ENCODE measurements around the gene GRIA4.

The GRIA4 gene

GRCh38 chr11:105632316-105632715, 22.4 kb downstream of the GRIA4 start:
- H3K9ac ChIP-seq (ENCODE audit: low read length in 5 of 5): no peak overlapping the region
- H3K4me1 ChIP-seq (ENCODE audit: control insufficient read depth in 5 of 5, insufficient read depth in 5 of 5, low read length in 5 of 5): no peaks in the 10 kb centered on the region
- H3K27me3 ChIP-seq (ENCODE audit: control insufficient read depth in 5 of 5, insufficient read depth in 4 of 5, low read length in 5 of 5): no peaks in the 10 kb centered on the region
- no peaks in the 10 kb centered on the region for H3K36me3 ChIP-seq (ENCODE audit: control insufficient read depth in 5 of 5, insufficient read depth in 5 of 5, low read length in 5 of 5)
- H3K27ac ChIP-seq (ENCODE audit: low read depth, low read length): no peak overlapping the region
- H3K9me3 ChIP-seq (ENCODE audit: control insufficient read depth in 5 of 5, low read length in 5 of 5): no peaks in the 10 kb centered on the region
- H3K4me3 ChIP-seq (ENCODE audit: low read depth in 1 of 5, low read length in 5 of 5): no peak overlapping the region

GRCh38 chr11:105635466-105635865, 25.6 kb downstream of the GRIA4 start:
- Histone ChIP-seq H3K4me1 (ENCODE audit: control insufficient read depth in 5 of 5, insufficient read depth in 5 of 5, low read length in 5 of 5) (no peaks in the 10 kb centered on the region), H3K4me3 (ENCODE audit: low read depth in 1 of 5, low read length in 5 of 5) (no peak overlapping the region), H3K36me3 (ENCODE audit: control insufficient read depth in 5 of 5, insufficient read depth in 5 of 5, low read length in 5 of 5) (no peaks in the 10 kb centered on the region), H3K9me3 (ENCODE audit: control insufficient read depth in 5 of 5, low read length in 5 of 5) (no peaks in the 10 kb centered on the region), H3K27ac (ENCODE audit: low read depth, low read length) (no peak overlapping the region), H3K27me3 (ENCODE audit: control insufficient read depth in 5 of 5, insufficient read depth in 4 of 5, low read length in 5 of 5) (no peaks in the 10 kb centered on the region), H3K9ac (ENCODE audit: low read length in 5 of 5) (no peak overlapping the region)

- no peaks in the 10 kb centered on the region for H3K27me3 ChIP-seq (ENCODE audit: control insufficient read depth in 5 of 5, insufficient read depth in 4 of 5, low read length in 5 of 5)
- no peaks in the 10 kb centered on the region for H3K9me3 ChIP-seq (ENCODE audit: control insufficient read depth in 5 of 5, low read length in 5 of 5)
- no peak overlapping the region for H3K9ac ChIP-seq (ENCODE audit: low read length in 5 of 5)
- H3K4me3 ChIP-seq (ENCODE audit: low read depth in 1 of 5, low read length in 5 of 5): no peak overlapping the region
- H3K4me1 ChIP-seq (ENCODE audit: control insufficient read depth in 5 of 5, insufficient read depth in 5 of 5, low read length in 5 of 5): no peaks in the 10 kb centered on the region
- H3K36me3 ChIP-seq (ENCODE audit: control insufficient read depth in 5 of 5, insufficient read depth in 5 of 5, low read length in 5 of 5): no peaks in the 10 kb centered on the region
- H3K27ac ChIP-seq (ENCODE audit: low read depth, low read length): no peak overlapping the region
These were observed 26.6 kb downstream of the GRIA4 start for GRCh38 chr11:105636496-105636895.

GRCh38 chr11:105639527-105639926, 29.7 kb downstream of the GRIA4 start:
- H3K4me3 ChIP-seq (ENCODE audit: low read depth in 1 of 5, low read length in 5 of 5): no peak overlapping the region
- no peak overlapping the region for H3K9ac ChIP-seq (ENCODE audit: low read length in 5 of 5)
- no peaks in the 10 kb centered on the region for H3K4me1 ChIP-seq (ENCODE audit: control insufficient read depth in 5 of 5, insufficient read depth in 5 of 5, low read length in 5 of 5)
- no peaks in the 10 kb centered on the region for H3K27me3 ChIP-seq (ENCODE audit: control insufficient read depth in 5 of 5, insufficient read depth in 4 of 5, low read length in 5 of 5)
- H3K9me3 ChIP-seq (ENCODE audit: control insufficient read depth in 5 of 5, low read length in 5 of 5): no peaks in the 10 kb centered on the region
- H3K27ac ChIP-seq (ENCODE audit: low read depth, low read length): no peak overlapping the region
- no peaks in the 10 kb centered on the region for H3K36me3 ChIP-seq (ENCODE audit: control insufficient read depth in 5 of 5, insufficient read depth in 5 of 5, low read length in 5 of 5)

GRCh38 chr11:105641433-105641832, 31.6 kb downstream of the GRIA4 start:
- Histone ChIP-seq H3K27ac (ENCODE audit: low read depth, low read length) (no peak overlapping the region), H3K27me3 (ENCODE audit: control insufficient read depth in 5 of 5, insufficient read depth in 4 of 5, low read length in 5 of 5) (no peaks in the 10 kb centered on the region), H3K9ac (ENCODE audit: low read length in 5 of 5) (no peak overlapping the region), H3K9me3 (ENCODE audit: control insufficient read depth in 5 of 5, low read length in 5 of 5) (no peaks in the 10 kb centered on the region), H3K4me1 (ENCODE audit: control insufficient read depth in 5 of 5, insufficient read depth in 5 of 5, low read length in 5 of 5) (peaks cover 0 to 2% (median 0%) of the 10 kb centered on the region in 5 donors), H3K36me3 (ENCODE audit: control insufficient read depth in 5 of 5, insufficient read depth in 5 of 5, low read length in 5 of 5) (no peaks in the 10 kb centered on the region), H3K4me3 (ENCODE audit: low read depth in 1 of 5, low read length in 5 of 5) (no peak overlapping the region)

- Histone ChIP-seq H3K27me3 (ENCODE audit: control insufficient read depth in 5 of 5, insufficient read depth in 4 of 5, low read length in 5 of 5) (no peaks in the 10 kb centered on the region), H3K9me3 (ENCODE audit: control insufficient read depth in 5 of 5, low read length in 5 of 5) (peaks cover 0 to 7% (median 0%) of the 10 kb centered on the region in 5 donors), H3K4me3 (ENCODE audit: low read depth in 1 of 5, low read length in 5 of 5) (no peak overlapping the region), H3K9ac (ENCODE audit: low read length in 5 of 5) (no peak overlapping the region), H3K4me1 (ENCODE audit: control insufficient read depth in 5 of 5, insufficient read depth in 5 of 5, low read length in 5 of 5) (peaks cover 0 to 2% (median 0%) of the 10 kb centered on the region in 5 donors), H3K36me3 (ENCODE audit: control insufficient read depth in 5 of 5, insufficient read depth in 5 of 5, low read length in 5 of 5) (no peaks in the 10 kb centered on the region), H3K27ac (ENCODE audit: low read depth, low read length) (no peak overlapping the region)
These were observed 33.0 kb downstream of the GRIA4 start for GRCh38 chr11:105642870-105643269.

- no peak overlapping the region for H3K4me3 ChIP-seq (ENCODE audit: low read depth in 1 of 5, low read length in 5 of 5)
- no peaks in the 10 kb centered on the region for H3K36me3 ChIP-seq (ENCODE audit: control insufficient read depth in 5 of 5, insufficient read depth in 5 of 5, low read length in 5 of 5)
- no peaks in the 10 kb centered on the region for H3K27me3 ChIP-seq (ENCODE audit: control insufficient read depth in 5 of 5, insufficient read depth in 4 of 5, low read length in 5 of 5)
- H3K4me1 ChIP-seq (ENCODE audit: control insufficient read depth in 5 of 5, insufficient read depth in 5 of 5, low read length in 5 of 5): peaks cover 0 to 2% (median 0%) of the 10 kb centered on the region in 5 donors
- no peak overlapping the region for H3K27ac ChIP-seq (ENCODE audit: low read depth, low read length)
- H3K9ac ChIP-seq (ENCODE audit: low read length in 5 of 5): no peak overlapping the region
- peaks cover 0 to 7% (median 0%) of the 10 kb centered on the region in 5 donors for H3K9me3 ChIP-seq (ENCODE audit: control insufficient read depth in 5 of 5, low read length in 5 of 5)
These were observed 35.1 kb downstream of the GRIA4 start for GRCh38 chr11:105644839-105645573.

- peaks cover 0 to 2% (median 0%) of the 10 kb centered on the region in 5 donors for H3K4me1 ChIP-seq (ENCODE audit: control insufficient read depth in 5 of 5, insufficient read depth in 5 of 5, low read length in 5 of 5)
- no peak overlapping the region for H3K27ac ChIP-seq (ENCODE audit: low read depth, low read length)
- peaks cover 0 to 7% (median 0%) of the 10 kb centered on the region in 5 donors for H3K9me3 ChIP-seq (ENCODE audit: control insufficient read depth in 5 of 5, low read length in 5 of 5)
- H3K36me3 ChIP-seq (ENCODE audit: control insufficient read depth in 5 of 5, insufficient read depth in 5 of 5, low read length in 5 of 5): no peaks in the 10 kb centered on the region
- no peak overlapping the region for H3K4me3 ChIP-seq (ENCODE audit: low read depth in 1 of 5, low read length in 5 of 5)
- no peaks in the 10 kb centered on the region for H3K27me3 ChIP-seq (ENCODE audit: control insufficient read depth in 5 of 5, insufficient read depth in 4 of 5, low read length in 5 of 5)
- H3K9ac ChIP-seq (ENCODE audit: low read length in 5 of 5): no peak overlapping the region
These were observed 37.9 kb downstream of the GRIA4 start for GRCh38 chr11:105647780-105648179.

GRCh38 chr11:105648762-105649161, 38.9 kb downstream of the GRIA4 start:
- Histone ChIP-seq H3K9ac (ENCODE audit: low read length in 5 of 5) (no peak overlapping the region), H3K27me3 (ENCODE audit: control insufficient read depth in 5 of 5, insufficient read depth in 4 of 5, low read length in 5 of 5) (no peaks in the 10 kb centered on the region), H3K36me3 (ENCODE audit: control insufficient read depth in 5 of 5, insufficient read depth in 5 of 5, low read length in 5 of 5) (no peaks in the 10 kb centered on the region), H3K4me3 (ENCODE audit: low read depth in 1 of 5, low read length in 5 of 5) (no peak overlapping the region), H3K9me3 (ENCODE audit: control insufficient read depth in 5 of 5, low read length in 5 of 5) (peaks cover 0 to 7% (median 0%) of the 10 kb centered on the region in 5 donors), H3K4me1 (ENCODE audit: control insufficient read depth in 5 of 5, insufficient read depth in 5 of 5, low read length in 5 of 5) (peaks cover 0 to 2% (median 0%) of the 10 kb centered on the region in 5 donors), H3K27ac (ENCODE audit: low read depth, low read length) (no peak overlapping the region)

GRCh38 chr11:105665281-105665680, 55.4 kb downstream of the GRIA4 start:
- H3K9me3 ChIP-seq (ENCODE audit: control insufficient read depth in 5 of 5, low read length in 5 of 5): no peaks in the 10 kb centered on the region
- H3K36me3 ChIP-seq (ENCODE audit: control insufficient read depth in 5 of 5, insufficient read depth in 5 of 5, low read length in 5 of 5): no peaks in the 10 kb centered on the region
- H3K9ac ChIP-seq (ENCODE audit: low read length in 5 of 5): no peak overlapping the region
- H3K4me1 ChIP-seq (ENCODE audit: control insufficient read depth in 5 of 5, insufficient read depth in 5 of 5, low read length in 5 of 5): no peaks in the 10 kb centered on the region
- H3K4me3 ChIP-seq (ENCODE audit: low read depth in 1 of 5, low read length in 5 of 5): no peak overlapping the region
- H3K27me3 ChIP-seq (ENCODE audit: control insufficient read depth in 5 of 5, insufficient read depth in 4 of 5, low read length in 5 of 5): no peaks in the 10 kb centered on the region
- no peak overlapping the region for H3K27ac ChIP-seq (ENCODE audit: low read depth, low read length)
